ENCODE results near the gene TMEM219. TPM values are rescaled to one million over a fixed set of nuclear protein-coding genes. Genes with fewer than 3 reads are reported as not detected.

The TMEM219 gene
- total and polyA plus RNA-seq, 9 of the 15 experiments (the other 6 are each of a cell fraction or from before 2014, with no cell fraction given), result 35.3 to 62.8 (median 55.5) TPM

- peak; percentile 68; the same call in 1 of the 2 replicates for TF ChIP-seq HDAC2 (IDR thresholded peaks at IDR 0.05)
- no peak for TF ChIP-seq POLR2H (tag; IDR thresholded peaks at IDR 0.05; ENCODE audit: low read depth)
- no peak for TF ChIP-seq SMAD2 (IDR thresholded peaks at IDR 0.05; ENCODE audit: low read depth, low read length)
- TF ChIP-seq KDM1A (IDR thresholded peaks at IDR 0.05), result peak; percentile 73 to 88
- TF ChIP-seq TAF1 (IDR thresholded peaks at IDR 0.05; ENCODE audit: control insufficient read depth, extremely low read depth, insufficient read depth, low read length, severe bottlenecking), result no peak
- TF ChIP-seq ESRRB (CRISPR knock-in tag; IDR thresholded peaks at IDR 0.05; ENCODE audit: borderline replicate concordance), result no peak
- no peak for TF ChIP-seq NFE2 (IDR thresholded peaks at IDR 0.05; ENCODE audit: low read depth)
- no peak for TF ChIP-seq KLF6 (CRISPR knock-in tag; IDR thresholded peaks at IDR 0.05; ENCODE audit: borderline replicate concordance)
- no peak for TF ChIP-seq TRIM24 (IDR thresholded peaks at IDR 0.05)
- no peak for TF ChIP-seq KLF10 (CRISPR knock-in tag; IDR thresholded peaks at IDR 0.05)
- peak; percentile 91 for TF ChIP-seq BCOR (IDR thresholded peaks at IDR 0.05)
- TF ChIP-seq PTTG1 (tag; IDR thresholded peaks at IDR 0.05; ENCODE audit: low read depth), result no peak
- TF ChIP-seq FOXK1 (CRISPR knock-in tag; IDR thresholded peaks at IDR 0.05; ENCODE audit: borderline replicate concordance), result 0 out of 2 replicates have a peak, but pooled peaks have one; percentile 2
- no peak for TF ChIP-seq TARDBP (IDR thresholded peaks at IDR 0.05)
- TF ChIP-seq SREBF2 (CRISPR knock-in tag; IDR thresholded peaks at IDR 0.05), result no peak
- TF ChIP-seq ZEB2 (IDR thresholded peaks at IDR 0.05), result no peak
Measured at GRCh38 chr16:29975134-29975538, 13.3 kb downstream of the TMEM219 start (continued).
